GM21723 (cell line): Measurements from ENCODE around the gene GALNT17.

ENCODE experiments used
- ATAC-seq: cut with Tn5 transposase; IDR thresholded peaks from one replicate; pipeline ENCODE4 v1.9.1; 2021; ENCODE audit warnings: mild to moderate bottlenecking, moderate library complexity; ENCODE audit not compliant: unreplicated experiment

GALNT17 gene

DNA sequence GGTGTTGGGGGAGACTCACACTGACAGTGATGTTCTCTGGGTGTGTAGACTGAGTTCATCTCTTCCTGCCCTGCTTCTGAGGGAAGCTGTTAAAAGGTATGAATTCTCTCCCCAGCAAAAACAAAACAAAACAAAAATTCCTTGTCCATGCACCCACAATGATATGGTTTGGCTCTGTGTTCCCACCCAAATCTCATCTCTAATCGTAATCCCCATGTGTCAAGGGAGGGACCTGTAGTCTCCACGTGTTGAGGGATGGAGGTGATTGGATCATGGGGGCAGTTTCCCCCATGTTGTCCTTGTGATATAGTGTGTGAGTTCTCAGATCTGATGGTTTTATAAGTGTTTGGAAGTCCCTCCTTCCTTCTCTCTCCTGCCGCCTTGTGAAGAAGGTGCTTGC lies 245.5 kb downstream of the GALNT17 start:
- ATAC-seq: no peak

DNA sequence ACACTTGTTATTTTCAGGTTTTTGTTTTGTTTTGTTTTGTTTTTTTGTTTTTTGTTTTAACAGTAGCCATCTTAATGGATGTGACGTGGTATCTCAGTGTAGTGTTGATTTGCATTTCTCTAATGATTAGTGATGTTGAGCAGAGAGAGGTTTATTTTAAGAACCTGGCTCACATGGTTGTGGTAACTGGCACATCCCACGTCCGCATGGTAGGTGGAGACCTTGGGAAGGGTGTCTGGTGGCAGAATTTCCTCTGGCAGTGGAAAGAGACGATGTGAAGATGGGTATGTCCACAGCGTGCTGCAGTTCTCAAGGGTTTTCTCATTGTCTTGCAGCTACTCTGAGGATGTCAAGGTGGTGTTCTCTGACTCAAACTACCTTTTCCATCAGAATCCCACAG lies 252.2 kb downstream of the GALNT17 start:
- ATAC-seq: no peak

DNA sequence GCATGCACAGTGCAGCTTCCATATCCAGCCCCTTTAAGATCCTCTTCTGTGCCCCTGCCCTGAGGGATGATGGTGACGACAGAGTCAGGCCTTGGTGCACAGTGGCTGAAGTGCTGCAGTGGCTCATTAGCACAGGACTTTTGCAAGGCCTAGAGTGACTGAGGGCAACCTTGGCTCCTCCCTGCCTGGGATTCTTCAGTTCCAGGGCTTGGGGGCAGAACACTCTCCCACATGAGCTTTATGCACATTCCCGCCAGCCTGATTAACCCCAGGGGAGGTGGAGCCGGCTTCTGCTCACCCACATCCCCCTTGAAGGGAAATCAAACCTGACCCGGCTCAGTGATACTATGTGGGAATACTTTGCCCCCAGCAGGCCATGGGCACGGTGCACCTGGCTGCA lies 253.4 kb downstream of the GALNT17 start:
- ATAC-seq: no peak

DNA sequence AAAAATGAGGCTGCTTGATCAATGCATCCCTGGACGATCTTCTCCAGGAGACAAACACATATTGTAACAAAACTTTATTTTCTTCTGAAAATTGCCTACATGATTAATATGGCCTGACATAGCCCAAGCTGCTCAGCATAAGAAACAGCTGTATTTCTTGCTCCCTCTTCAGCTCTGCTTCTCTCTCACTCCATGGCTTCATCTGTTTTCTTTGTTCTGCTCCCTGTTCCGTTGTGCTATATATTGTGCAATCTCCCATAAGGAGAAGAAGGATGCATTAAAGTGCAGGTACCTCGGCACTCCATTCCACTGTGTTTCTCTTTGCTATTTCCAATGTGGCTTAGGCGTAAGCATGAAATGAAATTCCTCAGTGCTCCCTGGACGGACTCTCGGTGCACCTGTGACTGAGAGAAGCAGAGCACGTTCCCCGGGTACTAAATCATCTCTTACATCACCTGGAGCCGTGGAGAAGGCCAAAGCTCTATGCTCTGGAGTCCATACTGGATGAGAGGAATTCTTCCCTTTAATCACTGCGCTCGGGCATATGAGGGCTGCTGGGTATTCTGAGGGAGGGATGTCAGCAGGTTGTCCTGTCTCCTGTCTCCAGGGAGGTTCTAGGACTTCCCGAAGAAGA lies 254.3 kb downstream of the GALNT17 start:
- ATAC-seq: no peak

DNA sequence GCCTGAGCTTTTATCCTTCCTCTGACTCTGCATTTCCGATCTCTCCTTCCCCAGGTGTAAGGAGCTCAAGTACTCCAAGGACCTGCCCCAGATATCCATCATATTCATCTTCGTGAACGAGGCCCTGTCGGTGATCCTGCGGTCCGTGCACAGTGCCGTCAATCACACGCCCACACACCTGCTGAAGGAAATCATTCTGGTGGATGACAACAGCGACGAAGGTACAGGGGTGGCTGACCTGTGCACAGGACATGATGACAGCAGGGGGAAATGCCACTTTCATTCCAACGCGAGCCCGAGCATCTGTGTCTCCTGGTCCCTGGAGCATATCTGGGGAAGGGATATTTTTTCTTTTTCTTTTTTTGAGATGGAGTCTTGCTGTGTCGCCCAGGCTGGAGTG lies 256.2 kb downstream of the GALNT17 start:
- ATAC-seq: no peak

DNA sequence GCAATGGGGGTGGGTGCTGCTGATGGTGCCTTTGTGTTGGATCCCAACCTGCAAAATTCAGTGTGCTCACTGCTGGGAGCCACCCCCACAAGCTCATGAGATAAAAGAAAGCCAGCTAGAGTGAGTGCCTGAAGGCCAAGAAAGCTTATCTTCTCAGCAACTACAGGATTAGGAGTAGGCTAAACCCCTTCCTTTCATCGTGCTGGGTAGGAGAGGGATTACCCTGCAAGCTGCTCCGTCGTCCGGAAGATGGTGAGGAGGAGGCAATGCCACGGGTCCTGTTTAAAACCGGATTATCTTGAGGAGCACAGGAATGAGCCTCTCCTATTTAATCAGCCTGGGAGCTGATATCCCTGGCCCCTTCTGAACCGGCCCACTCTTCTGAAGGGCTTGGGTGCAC lies 258.0 kb downstream of the GALNT17 start:
- ATAC-seq: no peak

DNA sequence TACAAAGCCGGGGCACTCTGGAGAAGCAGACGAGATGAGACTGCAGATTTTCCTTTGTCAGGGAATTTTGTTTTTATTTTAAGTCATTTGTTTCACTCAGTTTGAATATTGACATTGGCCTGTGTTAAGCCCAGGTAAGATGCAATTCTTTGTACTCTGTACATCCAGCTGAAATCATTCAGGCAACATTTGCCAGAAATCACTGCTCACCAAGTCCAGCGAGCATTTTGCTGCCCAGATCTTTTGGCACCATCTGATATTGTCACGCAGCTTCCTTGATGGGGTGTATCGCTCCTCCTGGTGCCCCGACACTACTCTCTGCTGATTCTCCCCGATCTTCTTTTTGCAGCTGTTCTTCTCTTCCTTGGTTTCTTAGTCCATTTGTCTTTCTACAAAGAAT lies 261.7 kb downstream of the GALNT17 start:
- no peak for ATAC-seq

DNA sequence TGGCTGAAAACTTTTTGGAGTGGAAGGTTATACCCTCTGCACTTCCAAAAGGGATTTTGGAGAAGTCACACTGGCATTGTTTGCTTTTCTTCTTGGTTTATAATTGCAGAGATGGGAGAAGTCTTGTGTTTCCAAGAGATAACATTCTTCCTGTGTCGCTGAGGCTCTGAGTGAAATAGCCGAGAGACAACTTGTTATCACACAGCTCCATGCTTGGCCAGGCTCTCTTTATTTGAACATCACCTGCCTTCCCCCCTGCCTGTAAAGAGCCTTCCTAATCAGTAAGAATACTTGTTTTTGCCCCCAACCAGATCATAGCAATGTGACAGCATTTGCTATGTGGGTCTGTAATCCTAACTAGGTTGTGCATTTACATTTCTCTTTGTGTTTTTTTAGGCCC lies 270.7 kb downstream of the GALNT17 start:
- no peak for ATAC-seq

DNA sequence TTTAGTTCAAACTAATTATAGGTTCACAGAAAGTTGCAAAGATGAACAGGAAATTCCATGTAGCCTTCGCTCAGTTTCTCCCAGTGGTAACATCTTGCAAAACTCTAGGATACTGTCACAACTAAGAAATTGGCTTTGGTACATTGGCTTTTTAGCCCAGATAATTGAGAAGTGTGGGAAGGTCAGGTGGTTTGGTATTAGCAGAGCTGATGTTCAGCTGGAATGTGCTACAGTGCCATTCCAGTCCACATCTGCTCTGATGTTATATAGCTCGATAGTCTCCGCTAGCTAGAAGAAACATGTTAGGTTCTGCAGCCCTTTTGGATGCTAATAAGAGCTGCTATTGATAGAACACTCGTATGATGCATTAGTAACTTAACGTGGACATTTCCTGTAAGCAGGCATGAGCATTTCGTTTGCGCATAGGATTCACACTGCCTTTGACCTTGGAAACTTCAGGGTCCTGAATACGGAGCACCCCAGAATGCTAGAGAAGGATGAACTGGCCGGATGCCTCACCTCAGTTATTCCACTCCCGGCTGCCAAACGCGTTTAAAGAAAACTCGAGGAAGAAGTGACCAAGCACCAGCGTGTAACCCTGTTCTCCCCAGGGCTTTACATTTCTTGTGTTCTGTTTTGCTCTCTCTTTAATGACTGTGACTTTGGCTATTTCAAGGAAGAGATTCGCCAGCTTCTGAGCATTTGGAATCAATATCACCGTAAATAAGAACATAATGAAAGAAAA lies 271.4 kb downstream of the GALNT17 start:
- no peak for ATAC-seq

DNA sequence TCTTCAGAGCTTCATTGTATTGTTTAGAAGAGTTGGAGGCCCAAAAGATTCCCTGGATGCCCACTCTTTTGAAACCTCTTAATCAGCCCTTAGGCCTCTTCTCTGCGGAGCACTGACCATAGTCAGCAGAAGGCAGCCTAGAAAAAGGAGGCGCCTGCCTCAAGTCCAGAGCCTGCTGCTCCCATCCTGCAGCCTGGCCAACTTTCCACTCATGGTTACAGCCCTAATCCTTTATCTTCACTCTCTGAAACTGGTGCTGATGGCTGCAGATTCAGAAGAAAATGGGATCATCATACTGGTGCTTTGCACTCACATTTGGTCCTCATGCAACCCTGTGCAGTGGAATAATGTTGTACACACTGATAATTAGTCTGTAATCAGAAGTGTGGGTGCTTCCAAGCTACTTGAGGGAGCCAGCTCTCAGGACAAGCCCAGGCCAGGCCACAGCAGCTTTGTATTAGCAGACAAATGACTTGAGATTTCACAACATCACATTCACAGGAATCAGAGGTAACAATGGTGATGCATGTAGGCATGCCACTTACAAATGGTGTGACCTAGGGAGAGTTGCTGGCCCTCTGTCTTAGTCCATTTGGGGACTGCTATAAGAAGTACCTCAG lies 272.9 kb downstream of the GALNT17 start:
- no peak for ATAC-seq

DNA sequence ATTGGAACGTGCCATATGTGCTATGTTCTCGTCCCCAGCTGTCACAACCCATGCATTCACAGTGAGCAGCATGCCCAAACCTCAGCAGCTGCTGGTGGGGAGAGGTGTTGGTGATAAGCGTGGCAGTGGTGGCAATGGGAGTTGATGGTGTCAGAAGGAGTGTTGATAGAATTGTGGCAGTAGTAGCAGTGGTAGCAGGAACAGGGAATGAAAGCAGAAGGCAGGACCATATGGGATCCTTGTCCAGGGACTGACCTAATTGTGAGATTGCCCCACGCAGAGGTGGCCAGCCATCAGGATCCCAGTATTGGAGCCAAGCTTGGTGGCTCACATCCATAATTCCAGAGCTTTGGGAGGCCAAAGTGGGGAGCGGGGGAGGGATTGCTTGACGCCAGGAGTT lies 276.3 kb downstream of the GALNT17 start:
- no peak for ATAC-seq

DNA sequence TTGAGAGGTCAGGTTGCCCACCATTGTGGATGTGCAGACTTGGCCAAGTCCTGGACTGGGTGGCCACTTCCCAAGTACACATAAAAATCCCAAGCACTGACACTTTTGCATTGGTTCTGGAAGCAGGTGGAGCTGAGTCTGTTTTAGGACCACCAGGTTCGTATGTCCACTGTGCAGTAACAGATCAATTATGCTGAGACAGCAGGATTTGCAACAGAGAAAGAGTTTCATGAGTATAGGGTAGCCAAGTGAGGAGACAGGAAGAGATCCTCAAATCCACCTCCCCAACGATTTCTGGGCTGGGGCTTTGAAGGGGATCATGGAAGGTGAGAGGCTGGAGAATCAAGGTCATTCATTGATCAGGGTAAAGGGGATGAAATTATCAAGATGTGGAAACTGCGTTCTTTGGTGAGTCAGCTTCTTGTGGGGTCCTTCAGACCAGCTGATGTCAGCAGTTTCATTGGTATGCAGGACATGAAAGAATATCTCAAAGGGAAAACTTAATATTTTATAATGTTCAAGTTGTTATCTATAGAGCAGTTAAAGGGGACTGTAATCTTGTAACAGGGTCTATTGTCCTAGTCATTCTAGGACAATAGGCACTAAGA lies 277.7 kb downstream of the GALNT17 start:
- no peak for ATAC-seq

DNA sequence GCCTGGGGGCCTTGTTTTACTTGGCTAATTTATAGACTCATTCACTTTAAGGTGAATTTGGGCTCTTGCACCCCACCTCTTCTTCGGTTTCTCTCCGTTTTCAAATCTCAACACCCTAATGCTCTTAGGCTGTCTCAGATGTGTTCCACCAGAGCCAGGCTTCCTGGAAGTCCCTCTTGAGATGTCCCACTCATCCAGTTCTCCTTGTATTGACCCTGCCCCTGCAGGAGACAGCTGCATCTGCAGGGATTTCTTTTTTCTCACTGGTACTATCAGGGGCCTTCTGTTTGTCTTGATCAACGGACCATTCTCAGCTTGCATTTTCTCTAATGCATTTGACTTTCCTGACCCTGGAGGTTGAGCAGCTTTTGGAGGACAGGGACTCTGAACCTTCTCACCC lies 279.5 kb downstream of the GALNT17 start:
- ATAC-seq: no peak

DNA sequence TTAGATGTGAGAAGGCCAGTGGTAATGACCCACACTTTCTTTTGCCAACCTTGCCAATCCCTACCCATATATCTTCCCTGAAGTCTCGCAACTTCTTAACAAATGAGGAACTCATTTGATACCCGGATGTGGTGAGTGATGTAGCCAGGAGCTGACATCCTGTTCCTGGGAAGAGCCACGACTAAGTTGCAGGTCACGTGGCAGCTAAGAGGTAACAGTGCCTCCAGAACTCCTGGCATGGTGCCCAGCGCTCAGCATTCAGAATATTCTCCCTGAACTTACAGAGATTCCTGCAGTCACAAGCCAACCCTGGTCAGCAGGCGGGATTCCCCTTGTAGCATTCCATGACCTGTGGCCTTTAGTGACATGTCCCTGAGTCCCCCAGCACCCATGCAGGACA lies 282.5 kb downstream of the GALNT17 start:
- ATAC-seq: no peak

DNA sequence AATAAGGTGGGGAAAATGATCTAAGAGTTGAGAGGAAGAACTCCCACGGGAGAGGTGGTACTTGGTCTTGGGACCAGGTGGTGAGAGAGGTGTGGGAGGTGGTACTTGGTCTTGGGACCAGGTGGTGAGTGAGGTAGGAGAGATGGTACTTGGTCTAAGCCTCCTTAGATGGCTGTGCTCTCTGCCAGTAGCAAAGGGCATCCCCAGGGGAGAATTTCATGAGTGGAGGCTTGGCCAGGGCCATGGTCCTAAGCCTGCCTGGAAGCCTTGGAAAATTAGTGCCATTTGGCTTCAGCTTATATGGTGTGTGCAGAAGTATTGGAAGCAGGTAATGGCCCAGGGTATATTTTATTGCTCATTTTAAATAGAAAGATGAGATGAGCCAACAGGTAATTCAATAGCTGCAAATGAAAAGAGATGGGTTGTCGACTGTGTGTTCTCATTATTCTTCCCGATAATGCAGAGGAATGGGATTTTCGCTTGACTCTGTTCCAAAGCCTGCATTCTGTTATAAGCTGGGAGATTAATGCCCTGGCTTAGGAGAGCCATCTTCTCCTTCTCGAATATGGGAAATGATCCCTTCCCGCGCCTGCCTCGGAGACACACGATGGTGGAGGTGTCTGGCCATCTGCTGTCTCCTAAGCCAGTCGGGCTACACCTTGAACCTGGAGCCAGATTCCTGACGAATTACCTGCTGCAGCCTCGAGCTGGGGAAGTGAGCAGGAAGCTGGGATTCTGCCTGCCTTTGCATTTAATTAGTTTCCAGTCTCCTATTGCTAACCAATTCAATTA lies 287.8 kb downstream of the GALNT17 start:
- no peak for ATAC-seq

DNA sequence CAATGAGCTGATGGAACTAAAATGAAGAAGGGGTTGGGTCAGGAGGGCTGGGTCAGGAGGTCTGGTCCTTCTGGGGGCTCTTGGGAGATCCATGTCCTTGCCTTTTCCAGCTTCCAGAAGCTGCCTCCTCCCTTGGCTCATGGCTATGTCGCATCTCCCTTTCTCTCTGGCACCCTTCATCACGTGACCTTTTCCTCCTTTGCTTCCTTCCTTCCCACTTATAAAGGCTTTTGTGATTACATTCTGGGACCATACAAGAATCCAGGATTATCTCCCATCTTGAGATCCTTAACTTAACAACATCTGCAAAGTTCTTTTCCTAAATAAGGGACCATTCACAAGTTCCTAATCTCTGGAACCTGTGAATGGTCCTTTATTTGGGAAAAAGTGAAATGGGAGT lies 290.2 kb downstream of the GALNT17 start:
- no peak for ATAC-seq

DNA sequence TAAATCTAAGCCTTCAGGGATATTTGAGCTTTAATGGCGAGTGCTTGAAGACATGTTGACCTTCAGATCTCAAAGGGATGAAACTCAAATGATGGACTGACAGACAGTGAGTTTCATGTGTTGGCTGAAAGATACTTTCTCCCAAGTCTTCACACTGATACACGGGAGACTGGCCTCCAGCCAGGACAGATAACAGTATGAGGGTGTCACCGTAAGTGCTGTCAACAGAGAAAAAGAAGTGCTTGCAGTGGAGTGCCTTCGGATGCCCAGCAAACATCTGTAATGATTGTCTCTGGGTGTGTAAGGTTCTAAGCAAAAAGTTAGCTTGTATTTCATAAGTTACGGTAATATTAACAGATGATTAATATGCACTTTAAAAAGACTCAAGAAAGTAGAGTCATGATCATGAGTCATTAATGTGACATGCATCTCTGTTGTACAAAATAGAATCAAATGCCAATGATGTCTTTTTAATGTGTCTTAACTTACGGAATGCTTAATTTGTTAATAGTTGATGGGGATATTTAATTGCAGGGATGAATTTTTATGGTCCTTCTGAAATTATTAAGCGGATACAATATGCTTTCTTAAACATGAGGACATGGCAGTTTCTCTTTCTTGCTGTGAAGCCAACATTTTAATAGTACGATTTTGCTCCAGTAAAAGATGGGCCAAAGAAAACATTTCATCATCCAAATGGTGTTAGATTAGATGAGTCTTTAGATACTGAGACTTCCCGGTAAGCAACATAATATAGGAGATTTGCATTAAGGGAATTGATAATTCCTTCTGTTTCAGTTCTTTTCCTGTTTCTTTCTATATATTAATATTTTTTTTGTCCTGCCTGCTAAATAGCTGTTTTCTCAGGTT lies 292.5 kb downstream of the GALNT17 start:
- ATAC-seq: no peak

DNA sequence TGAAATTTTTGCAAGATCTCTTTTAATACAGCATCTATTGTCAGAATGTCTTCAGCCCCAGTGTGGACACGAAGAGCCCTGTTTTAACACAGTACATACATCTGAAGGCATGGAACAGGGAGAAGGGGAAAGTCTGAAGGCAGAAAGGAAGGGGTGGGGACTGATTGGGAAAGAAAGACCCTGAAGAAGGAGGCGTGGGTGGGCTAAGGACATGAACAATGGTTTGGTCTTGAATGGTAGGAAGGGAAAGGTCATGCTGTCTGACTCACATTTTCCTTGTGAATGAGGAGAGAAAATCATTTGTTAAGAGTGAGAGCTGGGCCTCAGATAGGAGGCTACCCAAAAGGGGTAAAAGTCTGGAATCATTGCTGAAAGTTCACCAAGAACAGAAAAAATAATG lies 297.1 kb downstream of the GALNT17 start:
- ATAC-seq: no peak

DNA sequence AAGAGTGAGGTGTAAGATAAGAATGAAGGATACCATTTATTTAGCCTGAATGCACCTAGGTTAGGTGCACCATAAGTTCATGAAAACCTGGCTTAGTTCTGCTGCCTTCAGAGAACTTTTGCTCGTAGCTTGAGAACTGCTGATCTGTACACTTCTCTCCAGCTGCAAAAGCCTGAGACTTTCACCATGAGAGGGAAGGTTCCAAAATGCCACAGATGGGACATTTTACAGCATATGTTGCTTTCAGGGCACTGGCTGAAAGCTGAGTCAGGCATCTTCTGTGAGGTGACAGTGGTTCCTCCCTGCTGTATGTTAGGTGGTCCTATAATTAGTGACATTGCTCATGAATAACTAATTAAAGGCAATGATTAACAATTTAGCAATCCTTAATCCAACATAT lies 298.3 kb downstream of the GALNT17 start:
- no peak for ATAC-seq

DNA sequence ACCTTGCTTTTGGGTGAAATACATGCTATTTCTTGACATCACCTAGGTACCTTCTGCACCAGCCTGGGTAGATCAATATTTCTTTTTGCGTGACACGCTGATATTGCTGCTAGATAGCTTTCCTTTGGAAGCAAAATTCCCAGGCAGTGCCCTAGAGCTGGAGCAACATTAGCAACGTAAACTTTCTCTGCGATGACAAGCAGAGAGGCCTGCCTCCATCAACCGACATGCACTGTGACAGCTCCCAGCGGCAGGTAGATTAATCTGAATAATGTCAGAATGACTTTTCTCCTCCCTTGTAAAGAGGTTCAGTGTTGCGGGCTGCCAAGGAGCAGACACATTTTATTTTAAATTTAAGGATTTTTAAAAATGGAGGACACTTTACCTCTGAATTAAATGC lies 307.4 kb downstream of the GALNT17 start:
- ATAC-seq: no peak
